K562 (cell line): ENCODE measurements around the gene CTIF. TPM values are rescaled to one million over a fixed set of nuclear protein-coding genes. Genes with fewer than 3 reads are reported as not detected.
A peak's percentile ranks its signal among the peaks of the same experiment; 100 is the strongest.

Source experiments
- COPS2 ChIP-seq: fragments of 450-650 bp; conservative IDR thresholded peaks from 2 replicates; pipeline ENCODE4 v1.6.1; 2016; ENCODE audit warnings: mild to moderate bottlenecking, moderate library complexity
- CREM ChIP-seq: IDR thresholded peaks from 2 replicates; pipeline ENCODE4 v1.6.1; 2014; ENCODE audit warnings: antibody characterized with exemption, low read depth
- EGR1 ChIP-seq: fragments of 450-650 bp; conservative IDR thresholded peaks from 2 replicates; pipeline ENCODE4 v1.6.1; 2017; ENCODE audit warnings: mild to moderate bottlenecking
- HNRNPK ChIP-seq: fragments of 200-400 bp; formaldehyde crosslinking; IDR thresholded peaks from one replicate; pipeline ENCODE4 v1.6.1; 2018; ENCODE audit warnings: mild to moderate bottlenecking, low read depth, low read length; ENCODE audit not compliant: poor library complexity, severe bottlenecking
- IFI16 ChIP-seq: fragments of 250-450 bp; sonication (Bioruptor Pico); IDR thresholded peaks from 2 replicates; pipeline ENCODE4 v2.1.2; 2022; ENCODE audit warnings: mild to moderate bottlenecking, inconsistent platforms
- KAT7 ChIP-seq: sonication (generic); formaldehyde crosslinking; IDR thresholded peaks from 2 replicates; pipeline ENCODE4 v1.8.0; 2022; ENCODE audit warnings: missing genetic modification reagents, mild to moderate bottlenecking, borderline replicate concordance
- MAZ ChIP-seq, 2 experiments: fragments of 450-650 bp in 1 of 2; sonication (generic) in 1 of 2; formaldehyde crosslinking; IDR thresholded peaks in 1 of 2; conservative IDR thresholded peaks in 1 of 2; 2 replicates each; pipeline versions ENCODE4 v1.4.0 to v1.5.0; 2020; ENCODE audit warnings: mild to moderate bottlenecking in 1 of 2, missing genetic modification reagents in 1 of 2
- NONO ChIP-seq, 2 experiments: fragments of 200-400 bp in 1 of 2; fragments of 450-650 bp in 1 of 2; formaldehyde crosslinking in 1 of 2; IDR thresholded peaks; 2 replicates each; pipeline ENCODE4 v1.6.1; 2017; ENCODE audit warnings: low read depth in 2 of 2, mild to moderate bottlenecking in 2 of 2, moderate library complexity in 2 of 2, low read length in 1 of 2
- SIRT6 ChIP-seq: IDR thresholded peaks from one replicate; pipeline ENCODE4 v1.6.1; 2012; ENCODE audit warnings: low read depth, mild to moderate bottlenecking, control low read depth, inconsistent platforms, low read length, moderate library complexity
- SMAD1 ChIP-seq: fragments of 150-350 bp; IDR thresholded peaks from 2 replicates; pipeline ENCODE4 v1.6.1; 2014; ENCODE audit warnings: low read length, low read depth; ENCODE audit not compliant: partially characterized antibody
- SMARCB1 ChIP-seq: IDR thresholded peaks from 2 replicates; pipeline ENCODE4 v1.6.1; 2011; ENCODE audit warnings: improper control_type of control experiment, low read depth; ENCODE audit not compliant: insufficient read length
- SREBF1 ChIP-seq: fragments of 150-350 bp; IDR thresholded peaks from 2 replicates; pipeline ENCODE4 v1.6.1; 2014; ENCODE audit warnings: antibody characterized with exemption, low read depth, low read length, borderline replicate concordance
- SRSF1 ChIP-seq: fragments of 200-400 bp; formaldehyde crosslinking; IDR thresholded peaks from 2 replicates; pipeline ENCODE4 v1.6.1; 2017; ENCODE audit warnings: mild to moderate bottlenecking, low read depth, low read length, moderate library complexity
- TGIF2 ChIP-seq: sonication (generic); formaldehyde crosslinking; IDR thresholded peaks from 2 replicates; pipeline ENCODE4 v1.8.1; 2022; ENCODE audit warnings: mild to moderate bottlenecking, missing genetic modification reagents, moderate library complexity
- ZKSCAN3 ChIP-seq: fragments of 250-450 bp; sonication (Bioruptor Pico); IDR thresholded peaks from 2 replicates; pipeline ENCODE4 v1.4.0; 2020
- ZNF41 ChIP-seq: fragments of 250-450 bp; sonication (Bioruptor Pico); conservative IDR thresholded peaks from 2 replicates; pipeline ENCODE4 v1.4.0; 2020; ENCODE audit warnings: mild to moderate bottlenecking
- ZNF707 ChIP-seq: fragments of 250-450 bp; sonication (Bioruptor Pico); conservative IDR thresholded peaks from 2 replicates; pipeline ENCODE4 v1.8.0; 2022; ENCODE audit warnings: inconsistent platforms, mild to moderate bottlenecking, moderate library complexity
- polyA plus RNA-seq, 8 experiments: library from polyadenylated mRNA; depleted of rRNA in 4 of 8; stranded (reverse) in 5 of 8; unstranded in 3 of 8; fragments of >200 nt; fragmentation: Nextera tagmentation in 2 of 8; fragmentation: Illumina TruSeq in 1 of 8; extraction: Ambion mirVana in 2 of 8; extraction: Trizol in 1 of 8; gene quantifications; 2 replicates each; pipeline versions ENCODE4 v1.2.1 to v1.2.3, GENCODE V29; 2011 to 2014; ENCODE audit warnings: inconsistent platforms in 1 of 8, missing spikeins in 1 of 8
- total RNA-seq, 7 experiments: library from RNA; depleted of rRNA in 6 of 7; stranded (reverse); fragments of >200 nt in 6 of 7; fragmentation: Illumina TruSeq in 2 of 7; extraction: Trizol in 2 of 7; gene quantifications; 2 replicates each; pipeline versions ENCODE4 v1.2.1 to v1.2.3, GENCODE V29; 2011 to 2021; ENCODE audit warnings: low replicate concordance in 1 of 7
- TF ChIP-seq, protein P1 (sequence below): fragments of 200-600 bp; sonication (generic); IDR thresholded peaks from one replicate; pipeline ENCODE4 v1.6.1; 2012; ENCODE audit warnings: mild to moderate bottlenecking, low read depth, low read length, inconsistent platforms

The CTIF gene
- total and polyA plus RNA-seq, 9 of the 15 experiments (the other 6 are each of a cell fraction or from before 2014, with no cell fraction given) = 0.17 to 11.5 (median 2.2) TPM

DNA sequence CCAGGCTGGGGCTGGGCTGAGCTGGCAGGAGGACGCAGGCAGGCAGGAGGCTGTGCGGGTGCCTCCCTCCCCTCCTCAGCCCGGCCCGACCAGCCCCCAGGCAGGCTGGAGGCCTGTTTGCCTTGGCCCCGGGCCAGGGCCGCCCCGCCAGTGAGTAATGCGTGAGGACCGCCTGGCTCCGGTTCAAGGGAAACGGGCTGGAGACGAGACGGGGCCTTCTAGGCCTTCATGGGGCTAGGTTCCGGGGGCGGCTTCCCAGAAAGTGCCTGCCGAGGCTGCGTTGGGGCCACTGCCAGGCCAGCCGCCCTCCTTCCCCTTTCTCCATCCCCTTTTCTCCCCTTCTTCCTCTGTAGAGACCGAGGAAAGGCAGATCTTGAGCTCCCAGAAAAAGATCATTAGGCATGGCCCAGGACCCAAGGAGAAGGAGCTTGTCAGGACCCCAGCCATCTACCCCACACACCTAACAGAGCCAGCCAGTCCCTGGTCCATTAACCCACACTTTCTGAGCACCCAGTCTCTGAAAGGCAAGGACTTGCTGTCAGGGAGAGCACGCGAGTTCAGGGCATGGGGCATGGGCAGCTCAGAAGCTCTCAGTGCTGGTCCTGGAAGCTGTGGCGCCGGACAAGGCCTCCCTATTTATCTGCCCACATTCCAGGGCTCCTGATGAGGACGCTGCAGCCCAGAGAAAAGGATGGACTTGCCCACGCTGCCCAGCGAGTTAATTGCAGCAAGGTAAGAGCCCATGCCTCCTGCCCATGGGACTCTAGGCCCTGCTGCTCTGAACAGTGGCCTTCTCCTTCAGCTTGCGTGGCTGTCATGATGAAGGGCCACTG lies 363.4 kb downstream of the CTIF start (continued):
- TF ChIP-seq, protein P1, sequence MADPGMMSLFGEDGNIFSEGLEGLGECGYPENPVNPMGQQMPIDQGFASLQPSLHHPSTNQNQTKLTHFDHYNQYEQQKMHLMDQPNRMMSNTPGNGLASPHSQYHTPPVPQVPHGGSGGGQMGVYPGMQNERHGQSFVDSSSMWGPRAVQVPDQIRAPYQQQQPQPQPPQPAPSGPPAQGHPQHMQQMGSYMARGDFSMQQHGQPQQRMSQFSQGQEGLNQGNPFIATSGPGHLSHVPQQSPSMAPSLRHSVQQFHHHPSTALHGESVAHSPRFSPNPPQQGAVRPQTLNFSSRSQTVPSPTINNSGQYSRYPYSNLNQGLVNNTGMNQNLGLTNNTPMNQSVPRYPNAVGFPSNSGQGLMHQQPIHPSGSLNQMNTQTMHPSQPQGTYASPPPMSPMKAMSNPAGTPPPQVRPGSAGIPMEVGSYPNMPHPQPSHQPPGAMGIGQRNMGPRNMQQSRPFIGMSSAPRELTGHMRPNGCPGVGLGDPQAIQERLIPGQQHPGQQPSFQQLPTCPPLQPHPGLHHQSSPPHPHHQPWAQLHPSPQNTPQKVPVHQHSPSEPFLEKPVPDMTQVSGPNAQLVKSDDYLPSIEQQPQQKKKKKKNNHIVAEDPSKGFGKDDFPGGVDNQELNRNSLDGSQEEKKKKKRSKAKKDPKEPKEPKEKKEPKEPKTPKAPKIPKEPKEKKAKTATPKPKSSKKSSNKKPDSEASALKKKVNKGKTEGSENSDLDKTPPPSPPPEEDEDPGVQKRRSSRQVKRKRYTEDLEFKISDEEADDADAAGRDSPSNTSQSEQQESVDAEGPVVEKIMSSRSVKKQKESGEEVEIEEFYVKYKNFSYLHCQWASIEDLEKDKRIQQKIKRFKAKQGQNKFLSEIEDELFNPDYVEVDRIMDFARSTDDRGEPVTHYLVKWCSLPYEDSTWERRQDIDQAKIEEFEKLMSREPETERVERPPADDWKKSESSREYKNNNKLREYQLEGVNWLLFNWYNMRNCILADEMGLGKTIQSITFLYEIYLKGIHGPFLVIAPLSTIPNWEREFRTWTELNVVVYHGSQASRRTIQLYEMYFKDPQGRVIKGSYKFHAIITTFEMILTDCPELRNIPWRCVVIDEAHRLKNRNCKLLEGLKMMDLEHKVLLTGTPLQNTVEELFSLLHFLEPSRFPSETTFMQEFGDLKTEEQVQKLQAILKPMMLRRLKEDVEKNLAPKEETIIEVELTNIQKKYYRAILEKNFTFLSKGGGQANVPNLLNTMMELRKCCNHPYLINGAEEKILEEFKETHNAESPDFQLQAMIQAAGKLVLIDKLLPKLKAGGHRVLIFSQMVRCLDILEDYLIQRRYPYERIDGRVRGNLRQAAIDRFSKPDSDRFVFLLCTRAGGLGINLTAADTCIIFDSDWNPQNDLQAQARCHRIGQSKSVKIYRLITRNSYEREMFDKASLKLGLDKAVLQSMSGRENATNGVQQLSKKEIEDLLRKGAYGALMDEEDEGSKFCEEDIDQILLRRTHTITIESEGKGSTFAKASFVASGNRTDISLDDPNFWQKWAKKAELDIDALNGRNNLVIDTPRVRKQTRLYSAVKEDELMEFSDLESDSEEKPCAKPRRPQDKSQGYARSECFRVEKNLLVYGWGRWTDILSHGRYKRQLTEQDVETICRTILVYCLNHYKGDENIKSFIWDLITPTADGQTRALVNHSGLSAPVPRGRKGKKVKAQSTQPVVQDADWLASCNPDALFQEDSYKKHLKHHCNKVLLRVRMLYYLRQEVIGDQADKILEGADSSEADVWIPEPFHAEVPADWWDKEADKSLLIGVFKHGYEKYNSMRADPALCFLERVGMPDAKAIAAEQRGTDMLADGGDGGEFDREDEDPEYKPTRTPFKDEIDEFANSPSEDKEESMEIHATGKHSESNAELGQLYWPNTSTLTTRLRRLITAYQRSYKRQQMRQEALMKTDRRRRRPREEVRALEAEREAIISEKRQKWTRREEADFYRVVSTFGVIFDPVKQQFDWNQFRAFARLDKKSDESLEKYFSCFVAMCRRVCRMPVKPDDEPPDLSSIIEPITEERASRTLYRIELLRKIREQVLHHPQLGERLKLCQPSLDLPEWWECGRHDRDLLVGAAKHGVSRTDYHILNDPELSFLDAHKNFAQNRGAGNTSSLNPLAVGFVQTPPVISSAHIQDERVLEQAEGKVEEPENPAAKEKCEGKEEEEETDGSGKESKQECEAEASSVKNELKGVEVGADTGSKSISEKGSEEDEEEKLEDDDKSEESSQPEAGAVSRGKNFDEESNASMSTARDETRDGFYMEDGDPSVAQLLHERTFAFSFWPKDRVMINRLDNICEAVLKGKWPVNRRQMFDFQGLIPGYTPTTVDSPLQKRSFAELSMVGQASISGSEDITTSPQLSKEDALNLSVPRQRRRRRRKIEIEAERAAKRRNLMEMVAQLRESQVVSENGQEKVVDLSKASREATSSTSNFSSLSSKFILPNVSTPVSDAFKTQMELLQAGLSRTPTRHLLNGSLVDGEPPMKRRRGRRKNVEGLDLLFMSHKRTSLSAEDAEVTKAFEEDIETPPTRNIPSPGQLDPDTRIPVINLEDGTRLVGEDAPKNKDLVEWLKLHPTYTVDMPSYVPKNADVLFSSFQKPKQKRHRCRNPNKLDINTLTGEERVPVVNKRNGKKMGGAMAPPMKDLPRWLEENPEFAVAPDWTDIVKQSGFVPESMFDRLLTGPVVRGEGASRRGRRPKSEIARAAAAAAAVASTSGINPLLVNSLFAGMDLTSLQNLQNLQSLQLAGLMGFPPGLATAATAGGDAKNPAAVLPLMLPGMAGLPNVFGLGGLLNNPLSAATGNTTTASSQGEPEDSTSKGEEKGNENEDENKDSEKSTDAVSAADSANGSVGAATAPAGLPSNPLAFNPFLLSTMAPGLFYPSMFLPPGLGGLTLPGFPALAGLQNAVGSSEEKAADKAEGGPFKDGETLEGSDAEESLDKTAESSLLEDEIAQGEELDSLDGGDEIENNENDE = no peak
- TF ChIP-seq TGIF2 (CRISPR knock-in tag) (no peak), ZKSCAN3 (CRISPR knock-in tag) (no peak), SMAD1 (no peak), COPS2 (no peak), ZNF707 (no peak), HNRNPK (no peak), SREBF1 (no peak), NONO (IDR thresholded peaks at IDR 0.05; ENCODE audit: low read depth in 2 of 2, low read length in 1 of 2) (no peak), CREM (0 out of 2 replicates have a peak, but pooled peaks have one; percentile 7), KAT7 (no peak), SRSF1 (no peak), EGR1 (peak; percentile 52), SMARCB1 (no peak), SIRT6 (no peak), IFI16 (CRISPR knock-in tag) (no peak), MAZ (CRISPR knock-in tag; conservative IDR thresholded peaks at IDR 0.05 in 1 of 2, IDR thresholded peaks at IDR 0.05 in 1 of 2) (peak; percentile 39 to 76; a peak in 2 of 4 replicates), ZNF41 (CRISPR knock-in tag) (no peak)
